Liver (tissue), 9 donors: ENCODE measurements around the gene UPK1A. TPM values are rescaled to one million over a fixed set of nuclear protein-coding genes. Genes with fewer than 3 reads are reported as not detected.

ENCODE experiments used
- DNase-seq: peaks from one replicate; pipeline ENCODE4 v3.0.0-alpha.2; 2017; ENCODE audit warnings: low spot score
- H3K27ac ChIP-seq, 2 donors: one replicate each; pipeline ENCODE4 v1.7.0; 2013; ENCODE audit warnings: inconsistent platforms in 2 of 2, low read length in 2 of 2, control low read depth in 1 of 2, low read depth in 1 of 2, mild to moderate bottlenecking in 1 of 2
- H3K27me3 ChIP-seq, 4 donors: one replicate each; pipeline versions ENCODE4 v1.6.1 to v1.7.0; 2013; ENCODE audit warnings: low read length in 3 of 4, inconsistent platforms in 1 of 4, mild to moderate bottlenecking in 1 of 4, moderate library complexity in 1 of 4; ENCODE audit not compliant: control insufficient read depth in 4 of 4, insufficient read depth in 4 of 4
- H3K36me3 ChIP-seq, 4 donors: one replicate each; pipeline versions ENCODE4 v1.6.1 to v1.7.0; 2013; ENCODE audit warnings: low read length in 3 of 4, mild to moderate bottlenecking in 3 of 4, low read depth in 1 of 4, moderate library complexity in 1 of 4; ENCODE audit not compliant: control insufficient read depth in 4 of 4, insufficient read depth in 3 of 4
- H3K4me1 ChIP-seq, 4 donors: one replicate each; pipeline versions ENCODE4 v1.6.1 to v1.7.0; 2013; ENCODE audit warnings: low read length in 3 of 4, mild to moderate bottlenecking in 3 of 4, moderate library complexity in 1 of 4; ENCODE audit not compliant: control insufficient read depth in 4 of 4, insufficient read depth in 4 of 4
- H3K4me3 ChIP-seq, 3 donors: one replicate each; pipeline versions ENCODE4 v1.6.1 to v1.7.0; 2013; ENCODE audit warnings: low read length in 3 of 3, control low read depth in 1 of 3, low read depth in 1 of 3, mild to moderate bottlenecking in 1 of 3
- H3K9ac ChIP-seq, 2 donors: one replicate each; pipeline ENCODE4 v1.7.0; 2013; ENCODE audit warnings: low read length in 2 of 2, mild to moderate bottlenecking in 2 of 2, moderate library complexity in 2 of 2, control low read depth in 1 of 2, low read depth in 1 of 2
- H3K9me3 ChIP-seq, 4 donors: one replicate each; pipeline versions ENCODE4 v1.6.1 to v1.7.0; 2013; ENCODE audit warnings: low read length in 3 of 4; ENCODE audit not compliant: control insufficient read depth in 4 of 4
- FOXA2 ChIP-seq: IDR thresholded peaks from 2 replicates; pipeline ENCODE4 v1.6.1; 2016; ENCODE audit warnings: antibody characterized with exemption
- GABPA ChIP-seq, 2 donors: IDR thresholded peaks in 1 of 2; conservative IDR thresholded peaks in 1 of 2; 2 replicates each; pipeline ENCODE4 v1.6.1; 2016; ENCODE audit warnings: antibody characterized with exemption in 2 of 2, mild to moderate bottlenecking in 1 of 2, moderate library complexity in 1 of 2
- HNF4G ChIP-seq: IDR thresholded peaks from 2 replicates; pipeline ENCODE4 v1.6.1; 2016; ENCODE audit warnings: antibody characterized with exemption
- JUND ChIP-seq, 2 donors: IDR thresholded peaks; 2 replicates each; pipeline ENCODE4 v1.6.1; 2016; ENCODE audit warnings: antibody characterized with exemption in 2 of 2
- MAX ChIP-seq: IDR thresholded peaks from 2 replicates; pipeline ENCODE4 v1.6.1; 2016; ENCODE audit warnings: antibody characterized with exemption
- NR2F2 ChIP-seq: IDR thresholded peaks from 2 replicates; pipeline ENCODE4 v1.6.1; 2016; ENCODE audit warnings: antibody characterized with exemption
- RAD21 ChIP-seq, 2 donors: IDR thresholded peaks; 2 replicates each; pipeline ENCODE4 v1.6.1; 2016; ENCODE audit warnings: antibody characterized with exemption in 2 of 2, mild to moderate bottlenecking in 2 of 2
- RXRA ChIP-seq, 2 donors: IDR thresholded peaks; 2 replicates each; pipeline ENCODE4 v1.6.1; 2017 to 2018; ENCODE audit warnings: antibody characterized with exemption in 2 of 2, mild to moderate bottlenecking in 1 of 2
- SP1 ChIP-seq: IDR thresholded peaks from 2 replicates; pipeline ENCODE4 v1.6.1; 2018; ENCODE audit warnings: antibody characterized with exemption, mild to moderate bottlenecking
- TAF1 ChIP-seq: conservative IDR thresholded peaks from 2 replicates; pipeline ENCODE4 v1.6.1; 2016; ENCODE audit warnings: antibody characterized with exemption, mild to moderate bottlenecking
- WGBS: extraction: QIAGEN DNeasy Blood & Tissue Kit; methylation state at CpG from one replicate; pipeline ENCODE4 v1.1.7; 2013; 5-methylcytosine and 5-hydroxymethylcytosine counted together
- polyA plus RNA-seq, 2 donors: library from polyadenylated mRNA; stranded (reverse) in 1 of 2; unstranded in 1 of 2; fragments of 200-250 nt in 1 of 2; fragments of >200 nt in 1 of 2; fragmentation: Nextera tagmentation in 1 of 2; extraction: Ambion mirVana in 1 of 2; gene quantifications; one replicate each; pipeline versions ENCODE4 v1.2.1 to v1.2.3, GENCODE V29; 2013 to 2015
- total RNA-seq, 2 donors: library from RNA; depleted of rRNA; stranded (reverse); fragments of >200 nt; gene quantifications; one replicate each; pipeline ENCODE4 v1.2.3, GENCODE V29; 2014
- TF ChIP-seq, protein P1 (sequence below): IDR thresholded peaks from 2 replicates; pipeline ENCODE4 v1.6.1; 2016; ENCODE audit warnings: antibody characterized with exemption
- TF ChIP-seq, protein P2 (sequence below): IDR thresholded peaks from 2 replicates; pipeline ENCODE4 v1.6.1; 2016; ENCODE audit warnings: antibody characterized with exemption, mild to moderate bottlenecking
- TF ChIP-seq, protein P3 (sequence below): fragments of 150-350 bp; IDR thresholded peaks from 2 replicates; pipeline ENCODE4 v1.5.1; 2017; ENCODE audit warnings: improper control_type of control experiment, low read depth, low read length; ENCODE audit not compliant: missing input control
- donor health status: healthy.
- donor health status: healthy.
- donor health status: healthy.
- donor health status: healthy.
- donor health status: healthy.

UPK1A gene
- total and polyA plus RNA-seq, 4 donors: 0.10 to 0.56 TPM; not detected in 2

GRCh38 chr19:35637165-35637564 is 29.2 kb upstream of the UPK1A start:
- 95% methylated on average over 25 of the region's 25 CpGs for WGBS
- Histone ChIP-seq H3K36me3 (peaks cover 14 to 43% (median 27%) of the 10 kb centered on the region in 4 donors), H3K27ac (no peak overlapping the region), H3K4me1 (no peaks in the 10 kb centered on the region), H3K9ac (no peak overlapping the region), H3K9me3 (no peaks in the 10 kb centered on the region), H3K27me3 (no peaks in the 10 kb centered on the region), H3K4me3 (no peak overlapping the region)
- no peak for TF ChIP-seq SP1
- no peak for TF ChIP-seq GABPA (IDR thresholded peaks at IDR 0.05 in 1 of 2, conservative IDR thresholded peaks at IDR 0.05 in 1 of 2)
- no peak for TF ChIP-seq RAD21 (IDR thresholded peaks at IDR 0.05)
- TF ChIP-seq, protein P1, sequence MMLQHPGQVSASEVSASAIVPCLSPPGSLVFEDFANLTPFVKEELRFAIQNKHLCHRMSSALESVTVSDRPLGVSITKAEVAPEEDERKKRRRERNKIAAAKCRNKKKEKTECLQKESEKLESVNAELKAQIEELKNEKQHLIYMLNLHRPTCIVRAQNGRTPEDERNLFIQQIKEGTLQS: no peak
- no peak for DNase-seq

- Histone ChIP-seq H3K27ac (no peak overlapping the region), H3K9me3 (no peaks in the 10 kb centered on the region), H3K36me3 (peaks cover 6 to 22% (median 14%) of the 10 kb centered on the region in 4 donors), H3K4me3 (no peak overlapping the region), H3K9ac (no peak overlapping the region), H3K4me1 (peaks cover 0 to 10% (median 3%) of the 10 kb centered on the region in 4 donors), H3K27me3 (no peaks in the 10 kb centered on the region)
- no peak for TF ChIP-seq TAF1
- WGBS: 77% methylated on average over 6 of the region's 6 CpGs
- DNase-seq: no peak
Measured at GRCh38 chr19:35639321-35639639, 27.0 kb upstream of the UPK1A start.

DNA sequence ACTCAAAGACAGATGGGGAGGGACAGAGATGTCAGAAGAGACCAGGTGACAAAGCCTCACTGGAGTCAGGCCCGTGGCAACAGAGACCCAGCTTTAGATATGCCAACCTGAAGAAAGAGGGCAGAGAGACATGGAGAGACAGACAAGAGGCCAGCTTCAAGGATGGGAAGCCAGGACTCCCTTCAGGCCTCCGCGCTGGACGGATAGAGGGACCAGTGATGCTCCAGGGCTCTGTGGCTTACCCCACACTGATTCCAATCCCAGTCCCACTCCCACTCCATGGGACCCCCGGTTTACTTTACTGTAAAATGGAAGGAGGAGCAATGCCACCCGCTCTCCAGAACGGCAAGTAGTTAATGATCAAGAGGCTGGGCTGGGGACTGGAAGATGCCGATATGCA is 26.5 kb upstream of the UPK1A start:
- no peak for DNase-seq
- H3K9ac ChIP-seq: no peak overlapping the region
- H3K4me1 ChIP-seq: peaks cover 0 to 14% (median 6%) of the 10 kb centered on the region in 4 donors
- no peak overlapping the region for H3K27ac ChIP-seq
- H3K36me3 ChIP-seq: peaks cover 5 to 20% (median 13%) of the 10 kb centered on the region in 4 donors
- WGBS: 93% methylated on average over 8 of the region's 8 CpGs
- no peaks in the 10 kb centered on the region for H3K27me3 ChIP-seq
- H3K4me3 ChIP-seq: no peak overlapping the region
- H3K9me3 ChIP-seq: no peaks in the 10 kb centered on the region
- TF ChIP-seq MAX: no peak
- no peak for TF ChIP-seq FOXA2
- no peak for TF ChIP-seq RXRA (IDR thresholded peaks at IDR 0.05)
- no peak for TF ChIP-seq GABPA (IDR thresholded peaks at IDR 0.05 in 1 of 2, conservative IDR thresholded peaks at IDR 0.05 in 1 of 2)
- TF ChIP-seq JUND (IDR thresholded peaks at IDR 0.05): no peak
- TF ChIP-seq, protein P2, sequence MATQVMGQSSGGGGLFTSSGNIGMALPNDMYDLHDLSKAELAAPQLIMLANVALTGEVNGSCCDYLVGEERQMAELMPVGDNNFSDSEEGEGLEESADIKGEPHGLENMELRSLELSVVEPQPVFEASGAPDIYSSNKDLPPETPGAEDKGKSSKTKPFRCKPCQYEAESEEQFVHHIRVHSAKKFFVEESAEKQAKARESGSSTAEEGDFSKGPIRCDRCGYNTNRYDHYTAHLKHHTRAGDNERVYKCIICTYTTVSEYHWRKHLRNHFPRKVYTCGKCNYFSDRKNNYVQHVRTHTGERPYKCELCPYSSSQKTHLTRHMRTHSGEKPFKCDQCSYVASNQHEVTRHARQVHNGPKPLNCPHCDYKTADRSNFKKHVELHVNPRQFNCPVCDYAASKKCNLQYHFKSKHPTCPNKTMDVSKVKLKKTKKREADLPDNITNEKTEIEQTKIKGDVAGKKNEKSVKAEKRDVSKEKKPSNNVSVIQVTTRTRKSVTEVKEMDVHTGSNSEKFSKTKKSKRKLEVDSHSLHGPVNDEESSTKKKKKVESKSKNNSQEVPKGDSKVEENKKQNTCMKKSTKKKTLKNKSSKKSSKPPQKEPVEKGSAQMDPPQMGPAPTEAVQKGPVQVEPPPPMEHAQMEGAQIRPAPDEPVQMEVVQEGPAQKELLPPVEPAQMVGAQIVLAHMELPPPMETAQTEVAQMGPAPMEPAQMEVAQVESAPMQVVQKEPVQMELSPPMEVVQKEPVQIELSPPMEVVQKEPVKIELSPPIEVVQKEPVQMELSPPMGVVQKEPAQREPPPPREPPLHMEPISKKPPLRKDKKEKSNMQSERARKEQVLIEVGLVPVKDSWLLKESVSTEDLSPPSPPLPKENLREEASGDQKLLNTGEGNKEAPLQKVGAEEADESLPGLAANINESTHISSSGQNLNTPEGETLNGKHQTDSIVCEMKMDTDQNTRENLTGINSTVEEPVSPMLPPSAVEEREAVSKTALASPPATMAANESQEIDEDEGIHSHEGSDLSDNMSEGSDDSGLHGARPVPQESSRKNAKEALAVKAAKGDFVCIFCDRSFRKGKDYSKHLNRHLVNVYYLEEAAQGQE: no peak
- TF ChIP-seq, protein P3, sequence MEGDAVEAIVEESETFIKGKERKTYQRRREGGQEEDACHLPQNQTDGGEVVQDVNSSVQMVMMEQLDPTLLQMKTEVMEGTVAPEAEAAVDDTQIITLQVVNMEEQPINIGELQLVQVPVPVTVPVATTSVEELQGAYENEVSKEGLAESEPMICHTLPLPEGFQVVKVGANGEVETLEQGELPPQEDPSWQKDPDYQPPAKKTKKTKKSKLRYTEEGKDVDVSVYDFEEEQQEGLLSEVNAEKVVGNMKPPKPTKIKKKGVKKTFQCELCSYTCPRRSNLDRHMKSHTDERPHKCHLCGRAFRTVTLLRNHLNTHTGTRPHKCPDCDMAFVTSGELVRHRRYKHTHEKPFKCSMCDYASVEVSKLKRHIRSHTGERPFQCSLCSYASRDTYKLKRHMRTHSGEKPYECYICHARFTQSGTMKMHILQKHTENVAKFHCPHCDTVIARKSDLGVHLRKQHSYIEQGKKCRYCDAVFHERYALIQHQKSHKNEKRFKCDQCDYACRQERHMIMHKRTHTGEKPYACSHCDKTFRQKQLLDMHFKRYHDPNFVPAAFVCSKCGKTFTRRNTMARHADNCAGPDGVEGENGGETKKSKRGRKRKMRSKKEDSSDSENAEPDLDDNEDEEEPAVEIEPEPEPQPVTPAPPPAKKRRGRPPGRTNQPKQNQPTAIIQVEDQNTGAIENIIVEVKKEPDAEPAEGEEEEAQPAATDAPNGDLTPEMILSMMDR: no peak
- no peak for TF ChIP-seq NR2F2
- TF ChIP-seq HNF4G: no peak
- no peak for TF ChIP-seq SP1
- TF ChIP-seq TAF1: no peak
- TF ChIP-seq, protein P1: no peak
